Transverse colon (tissue), 4 donors: ENCODE results near the gene EED. TPM values are rescaled to one million over a fixed set of nuclear protein-coding genes. Genes with fewer than 3 reads are reported as not detected.

Experiments
- DNase-seq: peaks from one replicate; pipeline ENCODE4 v3.0.0-alpha.2; 2019
- H3K27ac ChIP-seq, 4 donors: fragments of 200-600 bp; sonication (generic); 2 replicates each; pipeline ENCODE4 v1.5.1; 2016 to 2018; ENCODE audit warnings: inconsistent platforms in 4 of 4
- H3K27me3 ChIP-seq: fragments of 200-600 bp; sonication (generic); 2 replicates; pipeline ENCODE4 v1.5.1; 2017; ENCODE audit warnings: inconsistent platforms
- H3K36me3 ChIP-seq, 4 donors: fragments of 200-600 bp; sonication (generic); 2 replicates each; pipeline ENCODE4 v1.5.1; 2017 to 2019; ENCODE audit warnings: inconsistent platforms in 4 of 4
- H3K4me1 ChIP-seq, 4 donors: fragments of 200-600 bp; sonication (generic); 2 replicates each; pipeline ENCODE4 v1.5.1; 2017 to 2020; ENCODE audit warnings: inconsistent platforms in 4 of 4
- H3K4me3 ChIP-seq, 4 donors: fragments of 200-600 bp; sonication (generic); 1 replicate in 1 of 4; 2 replicates in 3 of 4; pipeline versions ENCODE4 v1.5.1 to v1.6.1; 2017 to 2019; ENCODE audit warnings: inconsistent platforms in 4 of 4
- H3K9me3 ChIP-seq, 2 donors: fragments of 200-600 bp; sonication (generic); 2 replicates each; pipeline ENCODE4 v1.5.1; 2017 to 2019; ENCODE audit warnings: inconsistent platforms in 2 of 2
- EP300 ChIP-seq: sonication (generic); formaldehyde crosslinking; IDR thresholded peaks from one replicate; pipeline ENCODE4 v1.6.1; 2017; ENCODE audit warnings: antibody characterized with exemption, low read depth
- POLR2A ChIP-seq: fragments of 450-650 bp; IDR thresholded peaks from one replicate; pipeline ENCODE4 v1.6.1; 2016; ENCODE audit warnings: antibody characterized with exemption, mild to moderate bottlenecking, moderate library complexity
- POLR2AphosphoS5 ChIP-seq, 3 donors: sonication (generic); formaldehyde crosslinking; IDR thresholded peaks; one replicate each; pipeline ENCODE4 v1.6.1; 2016; ENCODE audit warnings: antibody characterized with exemption in 3 of 3
- WGBS, 2 donors: methylation state at CpG; one replicate each; pipeline ENCODE4 v1.1.5; 2018; ENCODE audit warnings: low coverage in 1 of 2; 5-methylcytosine and 5-hydroxymethylcytosine counted together
- in situ Hi-C, 4 donors: fragments of 200-750 bp; cut with MboI; loops; one replicate each; pipeline versions ENCODE4 v1.15.0 to v1.15.1; 2017; ENCODE audit warnings: low sequenced_read_pairs in 3 of 4, low pct_ligation_motif_present in 1 of 4, low pct_unique_long_range_greater_than_20kb in 1 of 4
- intact Hi-C: fragments of 100-400 bp; cut with DNase I; formaldehyde crosslinking; loops from one replicate; pipeline ENCODE4 v1.15.1; 2023; ENCODE audit warnings: low total_unique reads
- total RNA-seq, 4 donors: library from RNA; depleted of rRNA; stranded (reverse); fragments of >200 nt; gene quantifications; one replicate each; pipeline ENCODE4 v1.1.0, GENCODE V29; 2016
- TF ChIP-seq, protein P1 (sequence below), 5 experiments: fragments of 200-600 bp in 3 of 5; fragments of 450-650 bp in 2 of 5; sonication (generic) in 3 of 5; IDR thresholded peaks; 1 replicate in 2 of 5; 2 replicates in 3 of 5; pipeline ENCODE4 v1.5.1; 2016 to 2017; ENCODE audit warnings: antibody characterized with exemption in 5 of 5, inconsistent platforms in 3 of 5, mild to moderate bottlenecking in 2 of 5, moderate library complexity in 1 of 5

EED gene
- total RNA-seq, 4 donors from 2014 or later: 2.8 to 43.5 (median 23.5) TPM

DNA sequence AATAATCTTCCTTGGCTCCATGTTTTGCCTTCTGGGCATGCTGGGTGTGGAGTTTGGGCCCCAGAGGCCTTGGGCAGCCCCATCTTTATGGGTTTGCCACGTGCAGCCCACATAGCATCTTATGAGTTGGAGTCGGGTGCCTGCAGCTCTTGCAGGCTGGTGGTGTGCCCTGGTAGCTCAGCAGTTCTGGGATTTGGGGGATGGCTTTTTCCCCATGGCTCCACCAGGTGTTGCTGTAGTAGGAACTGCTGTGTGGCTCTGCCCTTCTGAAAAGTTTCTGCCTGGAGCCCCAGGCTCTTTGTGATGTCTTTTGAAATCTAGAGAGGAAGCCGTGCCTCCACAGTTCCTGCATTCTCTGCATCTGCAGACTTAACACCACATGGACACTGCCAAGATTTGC is 16.8 kb downstream of the EED start:
- peaks cover 0 to 24% (median 11%) of the 10 kb centered on the region in 4 donors for H3K36me3 ChIP-seq
- no peaks in the 10 kb centered on the region for H3K4me1 ChIP-seq
- no peaks in the 10 kb centered on the region for H3K27me3 ChIP-seq
- TF ChIP-seq EP300 (no peak), POLR2AphosphoS5 (IDR thresholded peaks at IDR 0.05) (no peak), POLR2A (no peak)
- TF ChIP-seq, protein P1, sequence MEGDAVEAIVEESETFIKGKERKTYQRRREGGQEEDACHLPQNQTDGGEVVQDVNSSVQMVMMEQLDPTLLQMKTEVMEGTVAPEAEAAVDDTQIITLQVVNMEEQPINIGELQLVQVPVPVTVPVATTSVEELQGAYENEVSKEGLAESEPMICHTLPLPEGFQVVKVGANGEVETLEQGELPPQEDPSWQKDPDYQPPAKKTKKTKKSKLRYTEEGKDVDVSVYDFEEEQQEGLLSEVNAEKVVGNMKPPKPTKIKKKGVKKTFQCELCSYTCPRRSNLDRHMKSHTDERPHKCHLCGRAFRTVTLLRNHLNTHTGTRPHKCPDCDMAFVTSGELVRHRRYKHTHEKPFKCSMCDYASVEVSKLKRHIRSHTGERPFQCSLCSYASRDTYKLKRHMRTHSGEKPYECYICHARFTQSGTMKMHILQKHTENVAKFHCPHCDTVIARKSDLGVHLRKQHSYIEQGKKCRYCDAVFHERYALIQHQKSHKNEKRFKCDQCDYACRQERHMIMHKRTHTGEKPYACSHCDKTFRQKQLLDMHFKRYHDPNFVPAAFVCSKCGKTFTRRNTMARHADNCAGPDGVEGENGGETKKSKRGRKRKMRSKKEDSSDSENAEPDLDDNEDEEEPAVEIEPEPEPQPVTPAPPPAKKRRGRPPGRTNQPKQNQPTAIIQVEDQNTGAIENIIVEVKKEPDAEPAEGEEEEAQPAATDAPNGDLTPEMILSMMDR (IDR thresholded peaks at IDR 0.05): no peak
- H3K4me3 ChIP-seq: no peak overlapping the region
- in situ Hi-C loops (no loop called here), intact Hi-C loops (no loop called here)
- DNase-seq: no peak
- no peaks in the 10 kb centered on the region for H3K9me3 ChIP-seq
- H3K27ac ChIP-seq: no peak overlapping the region
- 100% methylated on average over 2 of the region's 3 CpGs; no CpG with 5 or more reads in 1 of the 2 donors for WGBS, 2 donors

DNA sequence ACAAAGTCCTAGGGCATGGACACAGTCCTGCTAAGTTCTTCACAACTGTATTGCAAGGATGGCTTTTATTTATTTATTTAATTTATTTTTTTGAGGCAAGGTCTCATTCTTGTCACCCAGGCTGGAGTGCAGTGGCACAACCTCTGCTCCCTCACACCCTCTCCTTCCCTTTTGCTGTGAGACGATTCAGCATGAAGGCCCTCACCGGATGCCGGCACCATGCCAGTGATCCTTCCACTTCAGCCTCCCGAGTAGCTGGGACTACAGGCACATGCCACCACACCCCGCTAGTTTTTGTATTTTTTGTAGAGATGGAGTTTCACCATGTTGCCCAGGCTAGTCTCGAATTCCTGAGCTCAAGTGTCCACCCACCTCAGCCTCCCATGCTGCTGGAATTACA is 17.8 kb downstream of the EED start:
- H3K36me3 ChIP-seq: peaks cover 0 to 20% (median 7%) of the 10 kb centered on the region in 4 donors
- no peaks in the 10 kb centered on the region for H3K27me3 ChIP-seq
- 99% methylated on average over 6 of the region's 6 CpGs; no CpG with 5 or more reads in 1 of the 2 donors for WGBS, 2 donors
- DNase-seq: no peak
- no peak overlapping the region for H3K4me3 ChIP-seq
- no peak overlapping the region for H3K27ac ChIP-seq
- intact Hi-C loops (no loop called here), in situ Hi-C loops (no loop called here)
- TF ChIP-seq POLR2A: no peak
- H3K4me1 ChIP-seq: no peaks in the 10 kb centered on the region
- no peaks in the 10 kb centered on the region for H3K9me3 ChIP-seq

DNA sequence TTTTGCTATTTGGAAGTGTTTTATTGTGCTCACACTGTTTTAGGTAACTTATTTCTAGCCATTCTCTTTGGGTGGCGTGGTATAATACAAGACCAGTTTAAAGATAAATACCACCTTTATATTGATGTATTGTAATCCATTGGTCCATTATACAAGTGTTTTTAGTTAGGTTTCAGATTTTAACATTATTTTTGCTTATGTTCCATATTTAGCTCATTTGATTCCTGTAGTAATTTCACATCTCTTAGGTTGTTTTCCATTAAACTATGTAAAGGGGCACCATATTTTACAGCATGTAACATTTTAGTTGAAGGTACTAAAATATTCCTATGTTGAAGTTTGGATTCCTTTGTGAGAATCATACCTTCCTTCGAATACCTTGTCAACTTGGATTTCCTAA is 20.1 kb downstream of the EED start:
- Histone ChIP-seq H3K4me3 (no peak overlapping the region), H3K9me3 (no peaks in the 10 kb centered on the region), H3K27ac (no peak overlapping the region), H3K36me3 (peaks cover 0 to 11% (median 3%) of the 10 kb centered on the region in 4 donors), H3K4me1 (no peaks in the 10 kb centered on the region), H3K27me3 (no peaks in the 10 kb centered on the region)
- TF ChIP-seq POLR2A (no peak), EP300 (no peak), POLR2AphosphoS5 (IDR thresholded peaks at IDR 0.05) (no peak)
- TF ChIP-seq, protein P1 (IDR thresholded peaks at IDR 0.05): no peak
- intact Hi-C loops (no loop called here), in situ Hi-C loops (no loop called here)
- no peak for DNase-seq
- WGBS, 2 donors: 96% methylated on average over 2 of the region's 2 CpGs

- no peaks in the 10 kb centered on the region for H3K27me3 ChIP-seq
- no peak for DNase-seq
- in situ Hi-C loops (no loop called here), intact Hi-C loops (no loop called here)
- no peaks in the 10 kb centered on the region for H3K4me1 ChIP-seq
- TF ChIP-seq EP300 (no peak), POLR2AphosphoS5 (IDR thresholded peaks at IDR 0.05) (no peak), POLR2A (no peak)
- TF ChIP-seq, protein P1 (IDR thresholded peaks at IDR 0.05): no peak
- no peaks in the 10 kb centered on the region for H3K9me3 ChIP-seq
- no peak overlapping the region for H3K4me3 ChIP-seq
- H3K27ac ChIP-seq: no peak overlapping the region
- peaks cover 0 to 14% (median 3%) of the 10 kb centered on the region in 4 donors for H3K36me3 ChIP-seq
These were observed 20.6 kb downstream of the EED start for GRCh38 chr11:86265194-86265593.

DNA sequence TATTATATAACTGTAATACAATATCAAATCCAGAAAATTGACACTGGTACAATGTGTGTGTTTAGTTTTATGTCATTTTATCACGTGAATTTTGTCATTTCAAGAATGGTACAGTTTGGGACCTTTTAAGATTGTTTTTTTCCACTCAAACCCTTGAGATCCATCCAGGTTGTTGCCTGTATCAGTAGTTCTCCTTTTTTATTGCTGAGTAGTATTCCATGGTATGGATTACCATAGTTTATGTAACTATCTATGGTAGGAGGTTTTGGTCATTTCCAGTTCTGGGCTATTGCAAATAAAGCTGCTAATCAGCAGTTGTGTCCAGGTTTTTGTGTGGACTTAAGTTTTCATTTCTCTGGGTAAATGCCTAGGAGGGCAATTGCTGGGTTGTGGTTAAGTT is 25.1 kb downstream of the EED start:
- Histone ChIP-seq H3K9me3 (no peaks in the 10 kb centered on the region), H3K27me3 (no peaks in the 10 kb centered on the region), H3K27ac (no peak overlapping the region), H3K4me3 (no peak overlapping the region), H3K4me1 (no peaks in the 10 kb centered on the region), H3K36me3 (peaks cover 0 to 15% (median 1%) of the 10 kb centered on the region in 4 donors)
- in situ Hi-C loops: no loop called here
- WGBS, 2 donors: 59 to 67% methylated on average over 1 of the region's 1 CpG
- TF ChIP-seq, protein P1 (IDR thresholded peaks at IDR 0.05): no peak
- TF ChIP-seq POLR2A (no peak), EP300 (no peak), POLR2AphosphoS5 (IDR thresholded peaks at IDR 0.05) (no peak)
- no peak for DNase-seq
- intact Hi-C loops: no loop called here
